Bronchial epithelial cell (primary cell): ENCODE measurements around the gene TMSB10. TPM values are rescaled to one million over a fixed set of nuclear protein-coding genes. Genes with fewer than 3 reads are reported as not detected.
A peak's percentile ranks its signal among the peaks of the same experiment; 100 is the strongest.
"Not testable (repeated sequence)": the region's sequence is repeated elsewhere in the genome, so short reads cannot be mapped to it uniquely, and the experiment has no call there.

ENCODE experiments used
- DNase-seq: peaks from one replicate; pipeline ENCODE4 v3.0.0-alpha.2; 2010; ENCODE audit warnings: low read depth
- FAIRE-seq: peaks from 2 replicates; lab custom pipeline; 2011; peaks lifted over from hg19 to GRCh38; lab: Jason Lieb, UNC
- H3K27me3 ChIP-seq: 2 replicates; pipeline ENCODE4 v1.5.1; 2011; ENCODE audit warnings: low read length; ENCODE audit not compliant: control insufficient read depth, insufficient read depth
- H3K36me3 ChIP-seq: 2 replicates; pipeline ENCODE4 v1.5.1; 2011; ENCODE audit warnings: low read length; ENCODE audit not compliant: control insufficient read depth, insufficient read depth
- H3K4me3 ChIP-seq: 2 replicates; pipeline ENCODE4 v1.5.1; 2011; ENCODE audit warnings: mild to moderate bottlenecking, low read depth, low read length, control low read depth
- CTCF ChIP-seq: IDR thresholded peaks from 2 replicates; pipeline ENCODE4 v1.5.1; 2011; ENCODE audit warnings: mild to moderate bottlenecking, moderate library complexity, low read length, control low read depth, inconsistent platforms; ENCODE audit not compliant: insufficient read depth, severe bottlenecking
- total RNA-seq: library from RNA; depleted of rRNA; stranded (reverse); fragments of >200 nt; gene quantifications from 2 replicates; pipeline ENCODE4 v1.2.1, GENCODE V29; 2014

Gene TMSB10
- total RNA-seq, 1 donor from 2014 or later, result 8,033 TPM

DNA sequence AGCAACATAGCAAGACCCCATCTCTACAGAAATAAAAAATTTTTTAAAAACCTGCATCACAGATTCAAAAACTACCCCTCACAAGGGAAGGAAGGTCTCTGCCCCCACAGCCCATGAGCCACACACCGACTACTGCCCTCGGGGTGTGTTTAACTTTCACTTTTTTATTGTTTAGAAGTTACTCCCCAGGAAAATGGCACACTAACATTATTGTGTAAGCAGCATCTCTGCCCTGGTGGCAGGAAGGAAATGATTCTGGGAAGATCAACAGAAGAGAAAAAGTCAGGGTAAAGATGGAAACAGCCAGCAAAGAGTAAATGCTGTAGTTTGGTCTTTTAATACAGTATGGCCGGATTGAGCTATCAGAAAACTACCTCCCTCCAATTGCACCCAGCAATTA lies 46.5 kb upstream of the TMSB10 start:
- no peak for DNase-seq

DNA sequence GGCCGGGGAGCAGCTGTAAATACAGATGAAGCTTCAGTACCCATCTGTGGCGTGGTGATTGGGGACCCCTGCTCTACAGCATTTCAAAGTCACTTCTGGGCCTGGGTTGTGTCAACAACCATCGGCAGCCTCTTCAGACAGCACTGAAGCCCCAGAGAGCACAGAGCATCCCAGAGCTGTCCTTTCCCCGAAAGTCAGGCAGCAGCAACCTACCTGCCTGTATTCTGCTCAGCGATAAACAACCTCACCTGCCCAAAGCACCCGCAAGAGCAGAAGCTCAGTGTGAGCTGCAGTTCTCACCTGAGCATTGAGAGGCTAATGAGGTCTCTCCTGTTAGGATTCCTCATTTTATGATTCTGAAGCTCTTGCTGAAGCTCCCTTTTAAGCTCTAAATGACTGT lies 43.9 kb upstream of the TMSB10 start:
- FAIRE-seq (no peak), DNase-seq (no peak)
- no peak for TF ChIP-seq CTCF
- Histone ChIP-seq H3K36me3 (no peaks in the 10 kb centered on the region), H3K4me3 (no peak overlapping the region), H3K27me3 (no peaks in the 10 kb centered on the region)

More for the DNA sequence above, 46.5 kb upstream of the TMSB10 start:
- FAIRE-seq, result no peak
- H3K36me3 ChIP-seq, result no peaks in the 10 kb centered on the region
- no peak for TF ChIP-seq CTCF
- H3K27me3 ChIP-seq, result peaks cover 2% of the 10 kb centered on the region
- no peak overlapping the region for H3K4me3 ChIP-seq

- DNase-seq (no peak), FAIRE-seq (no peak)
- H3K4me3 ChIP-seq, result no peak overlapping the region
- TF ChIP-seq CTCF, result no peak
- H3K27me3 ChIP-seq, result no peaks in the 10 kb centered on the region
- H3K36me3 ChIP-seq, result no peaks in the 10 kb centered on the region
These were observed 43.5 kb upstream of the TMSB10 start for GRCh38 chr2:84862006-84862405.

DNA sequence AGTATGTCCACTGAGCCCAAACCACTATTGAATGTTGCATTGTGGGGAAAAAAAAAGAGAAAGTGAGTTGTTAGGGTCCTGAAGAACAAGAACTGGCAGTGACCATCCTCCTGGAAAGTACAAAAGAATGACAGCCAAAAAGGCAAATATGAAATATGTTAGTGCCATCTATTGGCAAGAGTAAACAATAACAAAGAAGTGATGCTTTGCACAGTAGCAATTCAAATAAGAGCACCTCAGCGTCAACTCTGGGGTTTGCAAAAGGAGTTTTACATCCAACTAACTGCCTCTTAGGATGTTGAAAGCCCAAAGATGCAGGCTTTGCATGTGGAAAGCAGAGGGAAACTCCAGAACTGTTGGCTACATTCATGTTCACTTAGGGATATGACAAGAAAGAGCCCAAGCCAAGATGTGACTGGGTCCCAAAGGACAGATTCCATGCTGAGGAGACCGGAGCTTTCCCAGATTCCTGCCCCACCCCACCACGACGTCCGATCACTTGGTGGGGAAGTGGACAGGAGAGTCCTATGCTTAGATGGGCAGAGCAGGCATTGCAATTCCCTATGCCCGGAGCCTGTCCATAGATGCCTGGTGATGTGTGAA lies 40.2 kb upstream of the TMSB10 start:
- FAIRE-seq (peak; percentile 18), DNase-seq (peak; percentile 44)
- Histone ChIP-seq H3K36me3 (no peaks in the 10 kb centered on the region), H3K27me3 (no peaks in the 10 kb centered on the region), H3K4me3 (no peak overlapping the region)
- TF ChIP-seq CTCF, result peak; percentile 32

DNA sequence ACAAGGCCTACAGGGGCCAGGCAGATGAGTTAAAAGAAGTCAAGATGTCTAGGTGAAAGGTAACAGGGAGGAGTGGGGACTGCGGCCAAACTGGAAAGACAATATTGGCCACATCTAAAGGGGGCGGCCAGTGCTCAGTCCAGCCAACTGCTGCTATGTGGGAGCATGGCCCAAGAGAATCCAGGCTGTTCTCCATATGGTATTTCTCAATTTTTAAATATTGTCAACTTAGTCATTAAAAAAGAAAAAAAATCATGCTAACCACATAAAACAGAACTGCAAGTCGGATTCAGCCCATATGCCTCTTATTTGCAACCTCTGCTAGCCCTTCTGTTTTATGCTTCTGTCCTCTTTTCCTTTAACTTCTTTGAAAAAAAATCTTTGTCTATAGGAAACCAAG lies 39.3 kb upstream of the TMSB10 start:
- Histone ChIP-seq H3K27me3 (no peaks in the 10 kb centered on the region), H3K36me3 (no peaks in the 10 kb centered on the region), H3K4me3 (no peak overlapping the region)
- FAIRE-seq (no peak), DNase-seq (no peak)
- TF ChIP-seq CTCF, result no peak

GRCh38 chr2:84868327-84868726 lies 37.1 kb upstream of the TMSB10 start:
- H3K27me3 ChIP-seq, H3K36me3 ChIP-seq, FAIRE-seq, H3K4me3 ChIP-seq, DNase-seq: not testable (repeated sequence)
